Measurements from ENCODE around the gene PHRF1.

DNA sequence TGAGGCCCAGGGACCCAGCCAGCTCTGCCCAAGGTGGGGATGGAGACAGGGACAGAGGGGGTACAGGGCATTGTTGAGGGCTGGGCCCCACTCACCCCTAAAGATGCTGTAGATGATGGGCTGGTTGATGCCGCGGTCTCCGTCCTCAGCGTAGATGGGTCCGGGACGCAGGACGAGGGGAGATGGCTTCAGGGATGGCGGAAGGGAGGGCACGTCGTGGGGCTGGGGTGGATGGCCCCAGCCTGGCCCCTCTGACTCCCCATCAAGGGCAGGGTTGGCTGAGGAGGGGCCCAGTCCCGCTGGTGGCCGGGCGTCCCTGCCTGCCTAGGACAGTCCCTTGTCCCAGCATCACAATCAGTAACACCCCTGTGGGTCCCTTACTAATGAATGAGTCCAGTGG, 43.9 kb downstream of the PHRF1 start:
- TF ChIP-seq POLR2AphosphoS5 (IDR thresholded peaks at IDR 0.05), result no peak
- TF ChIP-seq, protein P1, sequence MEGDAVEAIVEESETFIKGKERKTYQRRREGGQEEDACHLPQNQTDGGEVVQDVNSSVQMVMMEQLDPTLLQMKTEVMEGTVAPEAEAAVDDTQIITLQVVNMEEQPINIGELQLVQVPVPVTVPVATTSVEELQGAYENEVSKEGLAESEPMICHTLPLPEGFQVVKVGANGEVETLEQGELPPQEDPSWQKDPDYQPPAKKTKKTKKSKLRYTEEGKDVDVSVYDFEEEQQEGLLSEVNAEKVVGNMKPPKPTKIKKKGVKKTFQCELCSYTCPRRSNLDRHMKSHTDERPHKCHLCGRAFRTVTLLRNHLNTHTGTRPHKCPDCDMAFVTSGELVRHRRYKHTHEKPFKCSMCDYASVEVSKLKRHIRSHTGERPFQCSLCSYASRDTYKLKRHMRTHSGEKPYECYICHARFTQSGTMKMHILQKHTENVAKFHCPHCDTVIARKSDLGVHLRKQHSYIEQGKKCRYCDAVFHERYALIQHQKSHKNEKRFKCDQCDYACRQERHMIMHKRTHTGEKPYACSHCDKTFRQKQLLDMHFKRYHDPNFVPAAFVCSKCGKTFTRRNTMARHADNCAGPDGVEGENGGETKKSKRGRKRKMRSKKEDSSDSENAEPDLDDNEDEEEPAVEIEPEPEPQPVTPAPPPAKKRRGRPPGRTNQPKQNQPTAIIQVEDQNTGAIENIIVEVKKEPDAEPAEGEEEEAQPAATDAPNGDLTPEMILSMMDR (IDR thresholded peaks at IDR 0.05), result no peak

All from prostate gland (tissue), 2 donors.